T-cell (primary cell): ENCODE results near the gene TNIP2. TPM values are rescaled to one million over a fixed set of nuclear protein-coding genes. Genes with fewer than 3 reads are reported as not detected.
A peak's percentile ranks its signal among the peaks of the same experiment; 100 is the strongest.

Experiments used
- ATAC-seq, 4 experiments: fragments of 200-7000 bp in 3 of 4; fragments of 150-1000 bp in 1 of 4; cut with Tn5 transposase; replicated peaks in 1 of 4; 1 replicate in 3 of 4; 2 replicates in 1 of 4; pipeline ENCODE4 v1.10.0; 2021; ENCODE audit warnings: moderate library complexity in 3 of 4, mild to moderate bottlenecking in 2 of 4, moderate number of reproducible peaks in 1 of 4
- CTCF ChIA-PET, 2 donors: fragments of 300-600 bp; sonication (Branson Sonifier 250); formaldehyde crosslinking; loops; one replicate each; lab custom pipeline; 2022; ENCODE audit warnings: antibody characterized with exemption in 2 of 2; lab: Charles Lee
- POLR2A ChIA-PET, 2 donors: fragments of 300-600 bp; sonication (Branson Sonifier 250); formaldehyde crosslinking; loops; one replicate each; lab custom pipeline; 2022; ENCODE audit warnings: antibody characterized with exemption in 2 of 2; lab: Charles Lee
- DNase-seq, 35 experiments: peaks; one replicate each; pipeline versions ENCODE4 v3.0.0 to v3.0.0-alpha.2; 2013 to 2023
- H3K27ac ChIP-seq: one replicate; pipeline ENCODE4 v1.5.1; 2013; ENCODE audit warnings: low read length
- H3K27me3 ChIP-seq, 2 experiments: replicated peaks in 1 of 2; 1 replicate in 1 of 2; 2 replicates in 1 of 2; pipeline versions ENCODE4 v1.6.1 to v1.7.0; 2013; ENCODE audit warnings: low read length in 1 of 2, mixed read lengths in 1 of 2; ENCODE audit not compliant: control insufficient read depth in 2 of 2, insufficient read depth in 2 of 2; ENCODE audit errors: extremely low read depth in 1 of 2
- H3K36me3 ChIP-seq, 2 donors: 1 replicate in 1 of 2; 2 replicates in 1 of 2; pipeline versions ENCODE4 v1.6.1 to v1.7.0; 2013; ENCODE audit warnings: low read length in 1 of 2; ENCODE audit not compliant: control insufficient read depth in 2 of 2, insufficient read depth in 1 of 2; ENCODE audit errors: extremely low read depth in 1 of 2
- H3K4me1 ChIP-seq, 2 experiments: 1 replicate in 1 of 2; 2 replicates in 1 of 2; pipeline versions ENCODE4 v1.6.1 to v1.7.0; 2013; ENCODE audit warnings: low read length in 2 of 2, mixed read lengths in 1 of 2; ENCODE audit not compliant: insufficient read depth in 2 of 2, control insufficient read depth in 1 of 2; ENCODE audit errors: extremely low read depth in 1 of 2
- H3K4me3 ChIP-seq, 2 donors: 1 replicate in 1 of 2; 2 replicates in 1 of 2; pipeline versions ENCODE4 v1.5.1 to v1.7.0; 2013; ENCODE audit warnings: mild to moderate bottlenecking in 2 of 2, low read length in 1 of 2, moderate library complexity in 1 of 2; ENCODE audit not compliant: control insufficient read depth in 1 of 2; ENCODE audit errors: extremely low read depth in 1 of 2
- H3K9me3 ChIP-seq: 2 replicates; pipeline ENCODE4 v1.7.0; 2013
- H3K27ac Mint-ChIP-seq, 2 donors: one replicate each; pipeline ENCODE4 v1.8.0; 2020 to 2021; ENCODE audit warnings: mild to moderate bottlenecking in 2 of 2, mixed read lengths in 2 of 2
- H3K27me3 Mint-ChIP-seq, 2 donors: one replicate each; pipeline ENCODE4 v1.8.0; 2021 to 2022; ENCODE audit warnings: mixed read lengths in 2 of 2
- H3K36me3 Mint-ChIP-seq: one replicate; pipeline ENCODE4 v1.8.0; 2021; ENCODE audit warnings: mixed read lengths
- H3K4me1 Mint-ChIP-seq, 3 donors: one replicate each; pipeline ENCODE4 v1.8.0; 2020 to 2022; ENCODE audit warnings: mixed read lengths in 3 of 3, mild to moderate bottlenecking in 1 of 3
- H3K4me3 Mint-ChIP-seq, 3 donors: one replicate each; pipeline ENCODE4 v1.8.0; 2020 to 2022; ENCODE audit warnings: mild to moderate bottlenecking in 3 of 3, mixed read lengths in 3 of 3, moderate library complexity in 3 of 3
- H3K9me3 Mint-ChIP-seq, 3 donors: one replicate each; pipeline ENCODE4 v1.8.0; 2020 to 2022; ENCODE audit warnings: mixed read lengths in 3 of 3
- whole genome bisulfite sequencing: methylation state at CpG from one replicate; pipeline ENCODE4 v1.1.5; 2013; ENCODE audit warnings: missing lambda C conversion rate; ENCODE audit not compliant: insufficient coverage; 5-methylcytosine and 5-hydroxymethylcytosine counted together
- total RNA-seq, 35 experiments: library from RNA in 6 of 35; stranded (reverse) in 6 of 35; fragments of 120-200 nt in 1 of 35; gene quantifications; one replicate each; pipeline versions ENCODE4 v1.2.1 to v1.2.4 and lab custom pipeline; 2013 to 2026

The TNIP2 gene
- total RNA-seq, 5 donors from 2014 or later (not counting 1 experiment from before 2014, with no cell fraction given): 39.5 to 65.3 (median 59.1) TPM

GRCh38 chr4:2699534-2699933 is 56.6 kb downstream of the TNIP2 start:
- POLR2A ChIA-PET: no interaction called here
- ATAC-seq (no peak), DNase-seq (no peak)
- CTCF ChIA-PET: interaction anchor here in 1 of 2 donors (0.6 kb wide), 1 partner anchor 29 kb away, joined by 5 read pairs; no protein-coding TSS in a partner anchor
- Histone ChIP-seq H3K4me3 (no peak overlapping the region), H3K27ac (no peak overlapping the region), H3K27me3 (no peaks in the 10 kb centered on the region), H3K36me3 (peaks cover 16 to 90% of the 10 kb centered on the region in 2 donors), H3K4me1 (no peaks in the 10 kb centered on the region), H3K9me3 (no peaks in the 10 kb centered on the region)
- Mint-ChIP-seq H3K9me3 (no peaks in the 10 kb centered on the region), H3K36me3 (peaks cover 66% of the 10 kb centered on the region), H3K27me3 (no peaks in the 10 kb centered on the region), H3K4me3 (no peak overlapping the region), H3K27ac (no peak overlapping the region), H3K4me1 (peaks cover 0 to 3% (median 0%) of the 10 kb centered on the region in 3 donors)
- WGBS: 100% methylated on average over 2 of the region's 7 CpGs

GRCh38 chr4:2698951-2699505 is 57.1 kb downstream of the TNIP2 start:
- POLR2A ChIA-PET: no interaction called here
- Histone ChIP-seq H3K27ac (no peak overlapping the region), H3K4me3 (no peak overlapping the region), H3K4me1 (no peaks in the 10 kb centered on the region), H3K9me3 (no peaks in the 10 kb centered on the region), H3K36me3 (peaks cover 15 to 88% of the 10 kb centered on the region in 2 donors), H3K27me3 (no peaks in the 10 kb centered on the region)
- peaks cover 0 to 3% (median 0%) of the 10 kb centered on the region in 3 donors for H3K4me1 Mint-ChIP-seq
- H3K9me3 Mint-ChIP-seq: no peaks in the 10 kb centered on the region
- WGBS: 99% methylated on average over 7 of the region's 12 CpGs
- H3K27me3 Mint-ChIP-seq: no peaks in the 10 kb centered on the region
- peaks cover 70% of the 10 kb centered on the region for H3K36me3 Mint-ChIP-seq
- H3K4me3 Mint-ChIP-seq: no peak overlapping the region
- H3K27ac Mint-ChIP-seq: no peak overlapping the region
- CTCF ChIA-PET: interaction anchor here in 1 of 2 donors (0.6 kb wide), 1 partner anchor 29 kb away, joined by 5 read pairs; no protein-coding TSS in a partner anchor
- DNase-seq (no peak), ATAC-seq (no peak)

- CTCF ChIA-PET: no interaction called here
- no peak overlapping the region for H3K27ac Mint-ChIP-seq
- Histone ChIP-seq H3K4me3 (no peak overlapping the region), H3K4me1 (no peaks in the 10 kb centered on the region), H3K27ac (no peak overlapping the region), H3K36me3 (peaks cover 16 to 93% of the 10 kb centered on the region in 2 donors), H3K27me3 (no peaks in the 10 kb centered on the region), H3K9me3 (no peaks in the 10 kb centered on the region)
- peaks cover 75% of the 10 kb centered on the region for H3K36me3 Mint-ChIP-seq
- H3K27me3 Mint-ChIP-seq: no peaks in the 10 kb centered on the region
- POLR2A ChIA-PET: no interaction called here
- no CpG with 5 or more reads among the region's 1 CpG for WGBS
- H3K9me3 Mint-ChIP-seq: no peaks in the 10 kb centered on the region
- ATAC-seq (no peak), DNase-seq (no peak)
- peaks cover 0 to 3% (median 0%) of the 10 kb centered on the region in 3 donors for H3K4me1 Mint-ChIP-seq
- no peak overlapping the region for H3K4me3 Mint-ChIP-seq
These were observed 57.6 kb downstream of the TNIP2 start for GRCh38 chr4:2698504-2698903.

DNA sequence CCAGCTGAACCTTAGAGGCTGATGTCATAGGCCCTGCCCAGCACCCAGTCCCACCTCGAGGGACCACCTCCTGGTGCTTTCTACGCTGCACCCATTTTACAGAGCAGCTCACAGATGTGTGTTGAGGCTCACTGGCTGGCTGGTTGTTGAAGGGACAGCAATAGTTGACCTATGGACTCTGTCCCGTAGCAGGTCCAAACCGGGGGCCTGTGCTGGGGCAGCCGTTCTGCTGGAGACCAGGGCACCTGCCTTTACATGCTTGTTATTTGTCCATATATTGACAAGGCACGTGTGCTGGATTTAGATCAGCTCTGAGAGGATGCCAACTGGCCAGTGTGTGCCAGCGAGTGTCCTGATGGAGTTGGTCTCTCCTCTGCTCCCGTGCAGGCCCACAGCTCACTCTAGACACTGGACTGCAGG is 58.1 kb downstream of the TNIP2 start:
- Mint-ChIP-seq H3K36me3 (peaks cover 79% of the 10 kb centered on the region), H3K4me3 (no peak overlapping the region), H3K9me3 (no peaks in the 10 kb centered on the region), H3K4me1 (peaks cover 0 to 3% (median 0%) of the 10 kb centered on the region in 3 donors), H3K27me3 (no peaks in the 10 kb centered on the region), H3K27ac (no peak overlapping the region)
- H3K27ac ChIP-seq: no peak overlapping the region
- POLR2A ChIA-PET: no interaction called here
- no peak overlapping the region for H3K4me3 ChIP-seq
- no peaks in the 10 kb centered on the region for H3K4me1 ChIP-seq
- H3K36me3 ChIP-seq: peaks cover 18 to 93% of the 10 kb centered on the region in 2 donors
- no peaks in the 10 kb centered on the region for H3K27me3 ChIP-seq
- H3K9me3 ChIP-seq: no peaks in the 10 kb centered on the region
- ATAC-seq: no peak
- 97% methylated on average over 7 of the region's 8 CpGs for WGBS
- CTCF ChIA-PET: no interaction called here
- no peak for DNase-seq

DNA sequence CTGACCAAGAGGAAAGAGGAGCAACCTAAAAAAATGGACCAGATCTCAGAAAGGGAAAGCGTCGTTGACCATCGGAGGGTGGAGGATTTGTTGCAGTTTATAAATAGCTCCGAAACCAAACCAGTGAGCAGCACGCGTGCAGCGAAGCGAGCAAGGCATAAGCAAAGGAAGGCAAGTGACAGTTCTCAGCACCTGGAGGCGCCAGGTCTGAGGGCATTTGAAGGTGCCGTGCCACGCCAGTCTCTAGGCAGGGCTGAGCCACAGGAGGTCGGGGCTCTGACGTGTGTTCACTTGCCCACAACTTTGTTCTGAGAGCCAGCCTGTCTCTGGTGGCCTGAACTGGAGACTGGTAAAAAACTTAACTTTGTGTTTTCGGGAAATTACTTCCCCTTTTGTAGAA is 59.7 kb downstream of the TNIP2 start:
- ChIA-PET POLR2A (interaction anchor here in 1 of 2 donors (1.0 kb wide), 1 partner anchor 50 kb away, joined by 3 read pairs; no protein-coding TSS in a partner anchor), CTCF (no interaction called here)
- no peak overlapping the region for H3K27ac Mint-ChIP-seq
- peaks cover 77% of the 10 kb centered on the region for H3K36me3 Mint-ChIP-seq
- H3K4me1 Mint-ChIP-seq: peaks cover 0 to 7% (median 0%) of the 10 kb centered on the region in 3 donors
- no peak overlapping the region for H3K27ac ChIP-seq
- ATAC-seq (peak in 1 of 4 experiments; percentile 28), DNase-seq (peak in 1 of 35 experiments; percentile 18)
- H3K4me1 ChIP-seq: no peaks in the 10 kb centered on the region
- H3K4me3 ChIP-seq: no peak overlapping the region
- H3K9me3 Mint-ChIP-seq: no peaks in the 10 kb centered on the region
- no peak overlapping the region for H3K4me3 Mint-ChIP-seq
- H3K36me3 ChIP-seq: peaks cover 24 to 92% of the 10 kb centered on the region in 2 donors
- WGBS: 87% methylated on average over 12 of the region's 14 CpGs
- H3K27me3 Mint-ChIP-seq: no peaks in the 10 kb centered on the region
- no peaks in the 10 kb centered on the region for H3K9me3 ChIP-seq
- no peaks in the 10 kb centered on the region for H3K27me3 ChIP-seq

- no peak for DNase-seq
- H3K27me3 Mint-ChIP-seq: no peaks in the 10 kb centered on the region
- H3K4me3 Mint-ChIP-seq: no peak overlapping the region
- ChIA-PET POLR2A (interaction anchor here in 1 of 2 donors (1.0 kb wide), 1 partner anchor 51 kb away, joined by 3 read pairs; no protein-coding TSS in a partner anchor), CTCF (no interaction called here)
- H3K27ac ChIP-seq: no peak overlapping the region
- peaks cover 79% of the 10 kb centered on the region for H3K36me3 Mint-ChIP-seq
- no peaks in the 10 kb centered on the region for H3K27me3 ChIP-seq
- H3K4me3 ChIP-seq: no peak overlapping the region
- H3K36me3 ChIP-seq: peaks cover 24 to 92% of the 10 kb centered on the region in 2 donors
- no CpG with 5 or more reads among the region's 5 CpGs for WGBS
- no peaks in the 10 kb centered on the region for H3K9me3 ChIP-seq
- no peak for ATAC-seq
- no peaks in the 10 kb centered on the region for H3K4me1 ChIP-seq
- H3K4me1 Mint-ChIP-seq: peaks cover 0 to 12% (median 0%) of the 10 kb centered on the region in 3 donors
- no peaks in the 10 kb centered on the region for H3K9me3 Mint-ChIP-seq
- H3K27ac Mint-ChIP-seq: no peak overlapping the region
These were observed 60.6 kb downstream of the TNIP2 start for GRCh38 chr4:2695346-2696060.
